ENCODE data around the gene FAM181A. TPM values are rescaled to one million over a fixed set of nuclear protein-coding genes. Genes with fewer than 3 reads are reported as not detected.

The FAM181A gene
- total RNA-seq, 1 donor from 2014 or later, result not detected

DNA sequence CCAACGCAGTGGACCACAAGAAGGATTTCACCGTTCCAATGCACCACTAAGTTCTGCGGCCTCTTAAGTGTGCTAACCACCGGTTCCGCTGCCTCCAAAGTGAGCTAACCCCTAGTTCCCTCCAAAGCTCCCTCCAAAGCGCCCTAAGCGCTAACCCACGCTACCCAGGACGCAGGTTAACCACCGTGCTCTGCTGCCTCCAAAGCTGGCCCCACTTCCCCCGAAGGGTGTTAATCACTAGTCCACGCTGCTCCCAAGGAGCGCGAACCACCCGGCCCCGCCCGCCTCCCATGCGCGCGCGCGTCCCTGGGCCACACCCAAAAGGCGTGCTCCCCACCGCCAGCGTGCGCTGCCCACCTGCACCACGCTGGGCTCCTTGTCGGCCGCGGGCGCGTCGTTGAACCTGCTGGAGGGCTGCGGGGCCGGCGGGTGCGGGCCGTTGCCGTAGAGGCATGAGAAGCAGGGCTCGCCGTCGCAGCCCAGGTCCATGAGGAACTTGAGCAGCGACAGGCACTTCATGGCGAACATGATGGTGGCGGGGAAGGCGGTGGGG is 11.7 kb downstream of the FAM181A start:
- no peaks in the 10 kb centered on the region for H3K4me1 Mint-ChIP-seq (ENCODE audit: unreplicated experiment)
- H3K27me3 Mint-ChIP-seq (ENCODE audit: unreplicated experiment), result peaks cover 3% of the 10 kb centered on the region
- no peak for DNase-seq (ENCODE audit: low spot score)
- H3K9me3 Mint-ChIP-seq (ENCODE audit: unreplicated experiment), result no peaks in the 10 kb centered on the region
- TF ChIP-seq CTCF (IDR thresholded peaks at IDR 0.05; ENCODE audit: unreplicated experiment), result no peak
- no peak overlapping the region for H3K27ac Mint-ChIP-seq (ENCODE audit: unreplicated experiment)
- H3K4me3 Mint-ChIP-seq (ENCODE audit: unreplicated experiment), result no peak overlapping the region
- no peaks in the 10 kb centered on the region for H3K36me3 Mint-ChIP-seq (ENCODE audit: low read depth, unreplicated experiment)

DNA sequence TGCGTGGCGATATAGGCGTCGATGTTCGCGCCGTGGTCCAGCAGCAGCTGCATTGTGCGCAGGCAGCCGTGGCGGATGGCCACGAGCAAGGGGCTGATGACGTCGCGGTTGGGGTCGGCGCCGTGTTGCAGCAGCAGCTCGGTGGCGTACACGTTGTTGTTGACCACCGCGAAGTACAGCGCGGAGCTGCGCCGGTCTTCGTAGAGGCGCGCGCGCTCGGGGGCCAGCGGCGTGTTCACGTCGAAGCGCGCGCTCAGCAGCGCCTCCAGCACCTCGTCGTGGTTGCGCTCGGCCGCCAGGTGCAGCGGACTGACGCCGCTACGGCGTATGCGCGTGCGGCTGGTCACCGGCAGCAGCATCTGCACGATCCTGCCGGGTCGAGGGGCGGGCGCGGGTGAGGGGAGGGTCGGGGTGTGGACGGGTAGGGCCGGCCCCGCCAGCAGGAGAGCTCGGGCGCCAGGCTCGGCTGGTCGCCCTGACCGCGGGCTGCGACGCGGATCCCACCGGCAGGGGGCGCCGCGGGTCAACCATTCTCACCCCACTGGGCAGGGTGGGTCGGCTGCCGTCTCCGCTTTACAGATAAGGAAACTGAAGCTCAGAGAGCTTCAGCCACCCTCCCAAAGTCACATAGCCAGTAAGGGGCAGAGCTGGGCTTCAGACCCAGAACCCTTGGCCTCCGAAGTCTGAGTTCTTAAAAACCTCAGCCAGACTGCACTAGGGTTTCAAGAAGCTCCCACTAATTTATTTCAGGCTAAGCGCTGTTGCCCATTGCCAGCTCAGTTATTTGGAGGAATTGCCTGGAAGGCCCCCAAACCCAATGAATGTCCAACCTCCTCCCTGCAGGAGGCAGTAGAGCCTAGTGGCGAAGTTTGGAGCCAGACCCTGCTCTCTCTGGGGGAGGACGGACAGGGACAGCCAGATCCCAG is 12.4 kb downstream of the FAM181A start:
- Mint-ChIP-seq H3K27me3 (ENCODE audit: unreplicated experiment) (peaks cover 3% of the 10 kb centered on the region), H3K27ac (ENCODE audit: unreplicated experiment) (no peak overlapping the region)

GRCh38 chr14:93940437-93940836 is 13.3 kb downstream of the FAM181A start:
- DNase-seq (ENCODE audit: low spot score), result no peak
- Mint-ChIP-seq H3K27ac (ENCODE audit: unreplicated experiment) (no peak overlapping the region), H3K36me3 (ENCODE audit: low read depth, unreplicated experiment) (no peaks in the 10 kb centered on the region), H3K4me3 (ENCODE audit: unreplicated experiment) (no peak overlapping the region), H3K4me1 (ENCODE audit: unreplicated experiment) (no peaks in the 10 kb centered on the region), H3K27me3 (ENCODE audit: unreplicated experiment) (peaks cover 3% of the 10 kb centered on the region), H3K9me3 (ENCODE audit: unreplicated experiment) (no peaks in the 10 kb centered on the region)
- no peak for TF ChIP-seq CTCF (IDR thresholded peaks at IDR 0.05; ENCODE audit: unreplicated experiment)

More for the DNA sequence above, 12.4 kb downstream of the FAM181A start:
- TF ChIP-seq CTCF (IDR thresholded peaks at IDR 0.05; ENCODE audit: unreplicated experiment), result peak; percentile 99
- peak; percentile 98 for DNase-seq (ENCODE audit: low spot score)
- Mint-ChIP-seq H3K36me3 (ENCODE audit: low read depth, unreplicated experiment) (no peaks in the 10 kb centered on the region), H3K9me3 (ENCODE audit: unreplicated experiment) (no peaks in the 10 kb centered on the region), H3K4me3 (ENCODE audit: unreplicated experiment) (no peak overlapping the region), H3K4me1 (ENCODE audit: unreplicated experiment) (no peaks in the 10 kb centered on the region)

DNA sequence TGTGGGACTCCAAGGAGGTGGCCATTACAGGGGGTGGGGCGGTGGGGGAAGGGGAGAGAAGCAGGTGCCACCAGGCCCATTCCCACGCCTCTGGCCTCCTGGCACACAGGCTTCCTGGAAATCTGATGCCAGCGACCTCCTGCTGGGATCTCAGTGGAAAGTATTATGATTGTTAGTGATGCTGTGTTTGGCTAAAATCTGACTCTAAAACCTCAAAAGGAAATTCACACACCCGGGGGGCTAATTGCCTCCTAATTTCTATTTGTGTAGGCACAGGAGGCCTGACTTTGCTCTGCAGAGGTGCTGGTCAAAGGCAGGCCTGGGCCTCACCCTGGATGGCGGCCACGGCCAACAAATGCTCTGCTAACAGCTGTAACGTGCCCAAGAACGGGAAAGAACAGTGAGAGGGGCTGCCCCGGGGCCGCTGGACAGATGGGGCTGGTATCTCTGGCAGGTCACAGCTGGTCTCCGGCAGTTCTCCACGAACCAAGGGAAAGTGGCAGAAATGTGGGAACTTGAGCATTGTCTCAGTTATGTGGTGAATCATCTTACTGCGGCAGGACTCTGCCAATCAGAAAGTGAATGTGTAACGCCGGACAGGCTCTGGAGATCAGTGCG is 14.3 kb downstream of the FAM181A start:
- H3K4me3 Mint-ChIP-seq (ENCODE audit: unreplicated experiment), result no peak overlapping the region
- H3K27me3 Mint-ChIP-seq (ENCODE audit: unreplicated experiment), result peaks cover 3% of the 10 kb centered on the region
- H3K27ac Mint-ChIP-seq (ENCODE audit: unreplicated experiment), result no peak overlapping the region

More for the DNA sequence above, 14.3 kb downstream of the FAM181A start:
- no peaks in the 10 kb centered on the region for H3K4me1 Mint-ChIP-seq (ENCODE audit: unreplicated experiment)
- TF ChIP-seq CTCF (IDR thresholded peaks at IDR 0.05; ENCODE audit: unreplicated experiment), result no peak
- H3K9me3 Mint-ChIP-seq (ENCODE audit: unreplicated experiment), result no peaks in the 10 kb centered on the region
- DNase-seq (ENCODE audit: low spot score), result no peak
- no peaks in the 10 kb centered on the region for H3K36me3 Mint-ChIP-seq (ENCODE audit: low read depth, unreplicated experiment)

Measured in endothelial cell (in vitro differentiated cells).